H7 (cell line): ENCODE results near the gene ZNF655. TPM values are rescaled to one million over a fixed set of nuclear protein-coding genes. Genes with fewer than 3 reads are reported as not detected.

Experiments used
- total RNA-seq: library from RNA; depleted of rRNA; stranded (reverse); fragments of >200 nt; shearing (Covaris generic); gene quantifications from 2 replicates; pipeline ENCODE4 v1.2.3, GENCODE V29; 2014; rRNA removed

ZNF655 gene
- total RNA-seq, 1 experiment from 2014 or later, result 37.6 TPM

Other genes with a start within 250 kb of the ZNF655 start
- gene ARPC1A, start 232.7 kb upstream of the ZNF655 start, total RNA-seq, result 168 and 188 TPM in 2 replicates
- gene ARPC1B, start 183.9 kb upstream of the ZNF655 start, total RNA-seq, result 108 and 126 TPM in 2 replicates
- gene PDAP1, start 150.0 kb upstream of the ZNF655 start, total RNA-seq, result 62.3 and 66.4 TPM in 2 replicates
- 74.9 and 78.9 TPM in 2 replicates for gene BUD31, start 149.7 kb upstream of the ZNF655 start, total RNA-seq
- gene PTCD1, start 119.8 kb upstream of the ZNF655 start, total RNA-seq, result 11.2 and 13.3 TPM in 2 replicates
- 93.5 and 95.1 TPM in 2 replicates for gene CPSF4, start 119.7 kb upstream of the ZNF655 start, total RNA-seq
- 668 and 694 TPM in 2 replicates for gene ATP5MF, start 92.5 kb upstream of the ZNF655 start, total RNA-seq
- gene ZNF789, start 85.8 kb upstream of the ZNF655 start, total RNA-seq, result 9.9 and 14.9 TPM in 2 replicates
- 18.4 and 20.1 TPM in 2 replicates for gene ZNF394, start 58.4 kb upstream of the ZNF655 start, total RNA-seq
- 20.0 and 28.7 TPM in 2 replicates for gene ZKSCAN5, start 54.0 kb upstream of the ZNF655 start, total RNA-seq
- gene FAM200A, start 6.5 kb upstream of the ZNF655 start, total RNA-seq, result 7.2 and 8.1 TPM in 2 replicates
- gene TMEM225B, start 39.6 kb downstream of the ZNF655 start, total RNA-seq, result 0.48 and 0.52 TPM in 2 replicates
- gene ZSCAN25, start 58.3 kb downstream of the ZNF655 start, total RNA-seq, result 12.5 and 13.2 TPM in 2 replicates
- 0.31 TPM in 1 of 2 replicates, not detected in the other for gene CYP3A5, start 121.4 kb downstream of the ZNF655 start, total RNA-seq
- not detected in 2 replicates for gene CYP3A7, start 176.6 kb downstream of the ZNF655 start, total RNA-seq
- not detected in 2 replicates for gene CYP3A4, start 225.5 kb downstream of the ZNF655 start, total RNA-seq